RWPE1 (cell line): ENCODE measurements around the gene RPS16.

Source experiments
- CTCF ChIA-PET: fragments of 350-600 bp; sonication (Branson Sonifier 250); formaldehyde crosslinking; extraction: SDS; loops from one replicate; lab custom pipeline; 2021; lab: Yijun Ruan, JAX
- POLR2A ChIA-PET: fragments of 400-600 bp; formaldehyde crosslinking; extraction: SDS; loops from one replicate; lab custom pipeline; 2020; ENCODE audit warnings: antibody characterized with exemption; ENCODE audit not compliant: low non-redundant PET; lab: Yijun Ruan, JAX
- DNase-seq: peaks from one replicate; pipeline ENCODE4 v3.0.0; 2012; ENCODE audit warnings: low spot score
- H3K27ac ChIP-seq: fragments of 450-650 bp; 2 replicates; pipeline ENCODE4 v1.5.1; 2017
- CTCF ChIP-seq: fragments of 450-650 bp; conservative IDR thresholded peaks from 2 replicates; pipeline ENCODE4 v1.5.1; 2017; ENCODE audit warnings: low read depth, mild to moderate bottlenecking

Gene RPS16

GRCh38 chr19:39423258-39424086 is 12.3 kb downstream of the RPS16 start:
- H3K27ac ChIP-seq: peak overlapping the region; percentile 45
- no peak for TF ChIP-seq CTCF
- no peak for DNase-seq
- CTCF ChIA-PET: interaction anchor here (0.5 kb wide), 1 partner anchor 321 kb away, joined by 3 read pairs; no protein-coding TSS in a partner anchor
- POLR2A ChIA-PET: interaction anchor here (0.6 to 1.1 kb wide), 2 partner anchors 14 to 26 kb away, joined by 4 to 5 read pairs; no protein-coding TSS in a partner anchor

GRCh38 chr19:39422020-39422419 is 13.7 kb downstream of the RPS16 start:
- no peak for TF ChIP-seq CTCF
- CTCF ChIA-PET: interaction anchor here (0.6 kb wide), 1 partner anchor 1705 kb away, joined by 4 read pairs; no protein-coding TSS in a partner anchor
- DNase-seq: no peak
- peak overlapping the region; percentile 45 for H3K27ac ChIP-seq
- POLR2A ChIA-PET: no interaction called here

DNA sequence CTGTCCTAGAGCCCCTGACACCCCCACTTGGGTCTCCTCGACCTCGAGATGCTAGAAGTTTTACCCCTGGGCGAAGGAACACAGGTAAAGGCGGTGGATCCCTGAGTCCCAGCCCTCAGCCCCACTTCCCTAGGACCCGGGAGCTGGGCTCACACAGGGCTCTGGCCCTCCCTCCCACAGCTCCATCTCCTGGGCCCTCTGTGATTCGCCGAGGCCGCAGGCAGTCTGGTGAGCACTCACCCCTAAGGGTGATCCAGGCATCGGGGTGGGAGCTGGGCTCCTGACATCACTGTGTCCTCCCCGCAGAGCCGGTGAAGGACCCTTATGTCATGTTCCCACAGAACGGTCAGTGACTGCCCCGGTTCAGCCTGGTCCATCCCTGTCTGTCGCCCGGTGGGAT is 15.0 kb downstream of the RPS16 start:
- peak overlapping the region; percentile 45 for H3K27ac ChIP-seq
- DNase-seq: no peak
- POLR2A ChIA-PET: no interaction called here
- no peak for TF ChIP-seq CTCF
- CTCF ChIA-PET: interaction anchor here (0.6 to 0.7 kb wide), 2 partner anchors 21 to 1274 kb away, joined by 3 read pairs; no protein-coding TSS in a partner anchor

GRCh38 chr19:39419003-39419402 is 16.7 kb downstream of the RPS16 start:
- no peak for TF ChIP-seq CTCF
- no peak for DNase-seq
- CTCF ChIA-PET: interaction anchor here (0.6 kb wide), 1 partner anchor 457 kb away, joined by 5 read pairs; no protein-coding TSS in a partner anchor
- POLR2A ChIA-PET: no interaction called here
- no peak overlapping the region for H3K27ac ChIP-seq

- CTCF ChIA-PET: no interaction called here
- no peak for DNase-seq
- no peak overlapping the region for H3K27ac ChIP-seq
- POLR2A ChIA-PET: no interaction called here
- TF ChIP-seq CTCF: no peak
Measured at GRCh38 chr19:39417463-39418181, 18.1 kb downstream of the RPS16 start.
